Astrocyte of the spinal cord (primary cell): Measurements from ENCODE around the gene AMELY.

ENCODE experiments used
- DNase-seq: peaks from one replicate; pipeline ENCODE4 v3.0.0; 2011; ENCODE audit warnings: low read depth, low spot score
- H3K4me3 ChIP-seq: 2 replicates; pipeline ENCODE4 v1.5.1; 2011; ENCODE audit warnings: low read depth, mild to moderate bottlenecking, low read length, moderate library complexity
- in situ Hi-C: cut with HindIII; loops from 2 replicates; pipeline ENCODE4 v1.10.0; 2017; ENCODE audit warnings: low sequenced_read_pairs
- TF ChIP-seq, protein P1 (sequence below): IDR thresholded peaks from 2 replicates; pipeline ENCODE4 v1.5.1; 2012; ENCODE audit warnings: low read depth, mild to moderate bottlenecking, low read length, inconsistent platforms

AMELY gene

DNA sequence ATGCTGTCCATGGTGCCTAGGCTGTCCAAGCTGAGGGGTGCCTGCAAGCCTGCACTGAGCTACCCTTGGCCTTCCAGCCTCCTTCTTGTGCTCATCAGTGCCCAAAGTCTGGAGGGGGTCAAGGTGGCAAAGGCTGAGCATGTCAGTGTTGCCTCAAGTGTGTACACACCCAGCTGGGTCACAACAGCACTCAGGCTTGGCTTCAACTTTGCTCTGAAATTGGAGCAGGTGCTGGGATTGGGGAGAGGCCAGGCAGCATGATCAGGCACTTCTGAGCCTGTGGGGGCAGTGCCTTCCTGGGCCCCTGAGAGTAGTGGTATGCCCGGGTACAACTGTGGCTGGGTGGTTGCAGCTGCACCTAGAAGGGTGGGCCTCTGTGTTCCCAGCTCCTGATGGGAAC is 17.7 kb upstream of the AMELY start:
- in situ Hi-C loops, result no loop called here
- TF ChIP-seq, protein P1, sequence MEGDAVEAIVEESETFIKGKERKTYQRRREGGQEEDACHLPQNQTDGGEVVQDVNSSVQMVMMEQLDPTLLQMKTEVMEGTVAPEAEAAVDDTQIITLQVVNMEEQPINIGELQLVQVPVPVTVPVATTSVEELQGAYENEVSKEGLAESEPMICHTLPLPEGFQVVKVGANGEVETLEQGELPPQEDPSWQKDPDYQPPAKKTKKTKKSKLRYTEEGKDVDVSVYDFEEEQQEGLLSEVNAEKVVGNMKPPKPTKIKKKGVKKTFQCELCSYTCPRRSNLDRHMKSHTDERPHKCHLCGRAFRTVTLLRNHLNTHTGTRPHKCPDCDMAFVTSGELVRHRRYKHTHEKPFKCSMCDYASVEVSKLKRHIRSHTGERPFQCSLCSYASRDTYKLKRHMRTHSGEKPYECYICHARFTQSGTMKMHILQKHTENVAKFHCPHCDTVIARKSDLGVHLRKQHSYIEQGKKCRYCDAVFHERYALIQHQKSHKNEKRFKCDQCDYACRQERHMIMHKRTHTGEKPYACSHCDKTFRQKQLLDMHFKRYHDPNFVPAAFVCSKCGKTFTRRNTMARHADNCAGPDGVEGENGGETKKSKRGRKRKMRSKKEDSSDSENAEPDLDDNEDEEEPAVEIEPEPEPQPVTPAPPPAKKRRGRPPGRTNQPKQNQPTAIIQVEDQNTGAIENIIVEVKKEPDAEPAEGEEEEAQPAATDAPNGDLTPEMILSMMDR, result no peak

DNA sequence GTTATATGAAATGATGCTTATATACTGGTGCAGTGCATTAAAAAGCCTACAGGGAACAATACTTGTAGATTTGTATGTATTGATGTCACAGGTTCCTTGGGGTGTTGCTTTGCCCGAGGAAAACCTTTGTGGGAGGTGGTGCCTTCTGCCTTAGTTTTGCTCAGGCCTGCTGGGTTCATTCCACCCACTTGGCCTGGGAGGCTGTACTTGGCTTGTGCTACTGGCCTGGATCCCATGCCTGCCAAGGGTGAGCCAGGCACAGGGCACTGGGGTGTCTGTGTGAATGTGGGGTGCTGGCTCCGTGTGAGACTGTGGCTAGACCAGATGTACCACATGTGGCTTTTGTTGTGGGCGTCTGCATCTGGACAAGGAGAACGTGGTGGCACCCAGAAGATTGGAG is 16.7 kb upstream of the AMELY start:
- in situ Hi-C loops, result no loop called here
- DNase-seq, result no peak
- no peak overlapping the region for H3K4me3 ChIP-seq
- TF ChIP-seq, protein P1, result no peak

More for the DNA sequence above, 17.7 kb upstream of the AMELY start:
- DNase-seq, result no peak
- no peak overlapping the region for H3K4me3 ChIP-seq

DNA sequence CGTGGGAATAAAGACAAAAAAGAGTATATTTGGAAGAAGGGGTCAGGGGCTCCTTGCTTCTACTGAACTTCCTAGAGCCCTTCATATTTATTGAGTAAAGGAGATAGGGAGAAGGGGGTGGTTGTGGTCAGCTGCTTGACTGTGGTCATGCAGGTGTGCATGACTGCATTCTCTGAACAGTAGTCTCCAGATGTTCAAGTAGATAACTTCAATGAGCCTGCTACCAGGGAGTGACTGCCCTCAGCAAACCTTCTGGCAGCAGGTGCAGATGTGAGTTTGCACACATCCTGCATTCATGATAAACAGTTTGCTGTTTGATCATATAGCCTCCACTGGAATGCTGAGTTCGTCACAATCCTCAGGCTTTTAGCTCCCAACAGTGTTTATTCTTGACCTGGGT is 9.5 kb upstream of the AMELY start:
- no peak for DNase-seq
- H3K4me3 ChIP-seq, result no peak overlapping the region
- in situ Hi-C loops, result no loop called here
- TF ChIP-seq, protein P1, result no peak

DNA sequence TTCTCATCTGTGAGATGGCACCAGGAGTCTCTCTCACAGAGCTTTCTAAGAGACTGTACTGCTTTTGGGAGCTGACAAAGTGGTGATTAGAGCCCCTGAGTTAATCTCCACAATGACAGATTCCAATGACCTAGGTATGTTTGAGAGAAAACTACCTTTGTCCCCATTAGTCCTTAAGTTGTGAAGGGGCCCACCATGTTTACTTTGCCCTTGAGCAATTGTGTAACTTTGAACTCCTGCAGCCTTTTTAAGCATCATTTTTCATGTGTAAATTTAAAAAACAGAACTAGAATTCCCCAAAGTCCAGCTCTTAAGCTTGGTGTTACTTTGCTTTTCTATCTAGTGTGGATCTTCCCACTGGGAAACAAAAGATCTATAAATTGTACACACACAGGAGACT is 1.8 kb upstream of the AMELY start:
- TF ChIP-seq, protein P1, result no peak
- in situ Hi-C loops, result no loop called here

DNA sequence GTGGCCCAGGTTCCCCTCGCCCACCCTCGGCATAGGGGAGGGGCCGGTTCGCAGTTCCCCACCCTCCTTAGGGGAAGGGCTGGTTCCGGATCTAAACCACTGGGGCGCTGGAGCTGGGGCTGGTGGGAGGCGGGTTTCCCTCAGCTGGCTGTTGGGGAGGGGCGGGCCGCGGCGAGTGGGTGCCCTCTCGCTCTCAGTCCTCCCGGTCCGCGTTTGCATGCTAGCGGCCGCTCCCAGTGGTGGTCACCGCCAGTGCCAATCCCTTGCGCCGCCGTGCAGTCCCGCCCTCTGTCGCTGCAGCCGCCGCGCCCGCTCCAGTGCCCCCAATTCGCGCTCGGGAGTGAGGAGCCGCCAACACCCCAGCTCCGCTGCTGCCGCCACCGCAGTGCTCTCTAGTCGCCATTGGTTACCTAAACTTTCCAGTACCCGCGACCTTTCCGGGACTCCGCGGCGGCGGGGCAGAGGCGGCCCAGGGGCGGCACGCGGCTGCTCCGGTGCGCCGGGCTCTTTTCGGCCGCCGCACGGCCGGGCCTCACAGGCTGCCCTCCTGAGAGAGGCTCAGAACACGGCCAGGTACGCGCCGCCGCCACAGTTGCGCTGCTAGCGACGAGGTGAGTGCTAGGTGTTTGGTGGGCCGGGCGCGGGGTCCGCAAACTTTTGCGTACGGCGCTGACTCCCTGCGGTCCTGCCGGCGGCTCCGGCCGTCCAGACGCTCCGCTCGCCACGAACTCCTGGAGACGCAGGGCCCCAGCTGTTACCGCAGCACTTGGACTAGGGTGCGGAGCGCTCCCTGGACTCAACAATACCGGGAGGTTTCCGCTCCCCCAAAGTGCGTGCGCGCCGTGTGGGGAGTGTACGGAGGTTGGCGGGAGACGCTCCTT is 940 bp downstream of the AMELY start, which contains the start of gene TBL1Y:
Gene TBL1Y (plus strand): TSS at position 326 of the 881 bp plus-strand sequence. CDS start 114,388 bp downstream, outside the sequence.
- DNase-seq, result no peak

More for the DNA sequence above, 1.8 kb upstream of the AMELY start:
- no peak overlapping the region for H3K4me3 ChIP-seq
- no peak for DNase-seq

DNA sequence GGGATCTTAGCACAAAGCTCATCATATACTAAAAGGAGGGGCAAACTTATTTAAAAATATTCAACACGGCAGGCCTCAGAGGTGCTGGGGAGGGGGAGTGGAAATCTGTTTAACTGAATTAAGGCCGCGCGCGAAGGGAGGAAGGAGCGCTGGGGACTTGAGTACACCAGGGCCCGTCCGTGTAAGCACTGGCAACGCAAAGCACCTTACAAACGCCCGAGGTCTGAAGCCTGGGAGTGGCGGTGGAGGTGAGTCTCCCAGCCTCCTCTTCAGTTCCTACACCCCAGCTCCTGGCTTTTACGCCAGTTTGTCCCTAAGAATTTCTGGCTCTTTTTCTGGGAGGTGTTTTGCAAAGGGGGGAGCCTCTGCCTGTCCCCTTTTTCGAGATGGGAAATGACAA is 1.7 kb downstream of the AMELY start:
- TF ChIP-seq, protein P1, result no peak
- in situ Hi-C loops, result no loop called here
- DNase-seq, result no peak
- H3K4me3 ChIP-seq, result no peak overlapping the region

More for the DNA sequence above, 940 bp downstream of the AMELY start, which contains the start of gene TBL1Y:
- TF ChIP-seq, protein P1, result no peak
- no peak within 1 kb of the TSS for H3K4me3 ChIP-seq
- in situ Hi-C loops, result no loop called here
